IPS-18c (cell line): ENCODE data around the gene GOSR1.
"Not testable (repeated sequence)": the region's sequence is repeated elsewhere in the genome, so short reads cannot be mapped to it uniquely, and the experiment has no call there.

Experiments
- H3K4me3 ChIP-seq: 2 replicates; pipeline ENCODE4 v1.7.0; 2013; ENCODE audit warnings: low read depth, mild to moderate bottlenecking, low read length, moderate library complexity; ENCODE audit not compliant: insufficient read depth
- H3K9me3 ChIP-seq: one replicate; pipeline ENCODE4 v1.6.1; 2013; ENCODE audit warnings: mild to moderate bottlenecking, low read length, moderate library complexity; ENCODE audit not compliant: control insufficient read depth, insufficient read depth

GOSR1 gene

DNA sequence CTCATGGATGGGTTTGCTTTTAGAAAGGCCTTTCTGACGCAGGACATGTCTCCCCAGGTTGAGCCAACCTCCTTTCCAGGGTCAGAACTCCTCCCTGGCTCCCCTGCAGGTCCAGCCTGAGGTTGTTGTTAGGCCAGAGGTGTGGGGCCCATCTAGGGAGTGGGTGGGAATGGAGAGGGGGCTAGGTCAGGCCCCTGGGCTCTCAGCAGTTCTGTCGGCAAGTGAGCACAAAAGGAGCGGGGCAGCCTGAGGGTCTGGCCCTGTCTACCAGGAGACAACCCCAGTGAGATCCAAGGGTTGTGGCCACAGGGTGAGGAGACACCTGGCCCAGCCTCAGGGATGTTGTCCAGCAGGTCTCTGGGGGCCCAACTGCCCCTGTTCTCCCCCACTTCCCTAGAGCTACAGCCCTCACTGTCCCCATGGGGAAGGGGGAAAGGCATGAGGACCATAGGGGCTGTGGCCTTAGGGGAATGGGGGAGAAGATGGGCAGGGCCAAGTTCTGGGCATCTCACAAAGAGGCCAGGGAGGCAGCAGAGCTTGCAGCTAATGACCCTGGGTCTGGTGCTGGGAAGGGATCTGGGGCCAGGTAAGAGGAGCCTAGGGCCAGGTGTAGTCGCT lies 76.7 kb downstream of the GOSR1 start:
- not testable (repeated sequence) for H3K4me3 ChIP-seq, H3K9me3 ChIP-seq

DNA sequence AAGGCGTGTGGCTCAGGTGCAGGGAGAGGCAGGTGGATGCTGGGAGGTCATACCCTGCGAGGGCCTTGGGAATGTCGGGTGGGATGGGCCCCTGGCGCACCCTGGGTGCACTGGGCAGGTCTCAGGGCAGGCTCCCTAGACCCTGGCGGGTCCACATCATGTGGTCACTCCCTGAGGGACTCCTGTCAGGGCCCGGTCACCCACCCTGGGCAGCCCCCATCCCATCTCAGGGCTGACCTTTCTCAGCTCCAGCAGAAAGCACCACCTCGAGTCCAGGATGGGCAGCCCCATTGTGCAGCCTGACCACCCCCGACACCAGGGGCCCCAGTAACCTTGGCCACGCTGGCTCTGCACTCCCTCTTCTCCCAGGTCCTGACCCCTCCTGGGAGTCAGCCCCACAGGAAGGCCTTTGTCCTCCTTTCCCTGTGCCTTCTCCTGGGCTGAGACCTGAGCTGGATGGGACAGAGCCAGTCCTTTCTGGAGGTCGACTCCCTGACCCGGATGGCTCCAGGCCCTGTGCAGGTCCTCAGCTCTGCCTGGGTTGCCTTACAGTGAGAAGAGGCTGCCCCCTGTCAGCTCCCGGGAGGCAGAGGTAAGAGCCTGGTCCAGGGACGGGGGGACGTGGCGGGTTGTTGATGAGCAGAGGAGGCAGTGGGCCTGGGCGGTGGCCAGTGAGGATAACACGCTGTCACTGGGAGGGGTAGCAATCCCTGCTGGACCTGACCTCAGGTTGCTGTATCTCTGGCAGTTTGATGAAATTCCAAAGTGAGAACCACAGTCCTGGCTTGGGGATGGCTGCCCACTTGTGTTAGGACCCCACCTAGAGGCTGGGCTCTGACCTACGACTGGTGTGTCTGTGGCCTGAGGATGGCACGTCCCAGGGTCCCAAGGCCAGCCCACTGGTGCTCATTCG lies 77.9 kb downstream of the GOSR1 start:
- Histone ChIP-seq H3K4me3 (no peak overlapping the region), H3K9me3 (no peaks in the 10 kb centered on the region)

- Histone ChIP-seq H3K4me3 (no peak overlapping the region), H3K9me3 (no peaks in the 10 kb centered on the region)
Measured at GRCh38 chr17:30555942-30556341, 78.7 kb downstream of the GOSR1 start.

- Histone ChIP-seq H3K9me3 (no peaks in the 10 kb centered on the region), H3K4me3 (no peak overlapping the region)
Measured at GRCh38 chr17:30556374-30557332, 79.4 kb downstream of the GOSR1 start.

DNA sequence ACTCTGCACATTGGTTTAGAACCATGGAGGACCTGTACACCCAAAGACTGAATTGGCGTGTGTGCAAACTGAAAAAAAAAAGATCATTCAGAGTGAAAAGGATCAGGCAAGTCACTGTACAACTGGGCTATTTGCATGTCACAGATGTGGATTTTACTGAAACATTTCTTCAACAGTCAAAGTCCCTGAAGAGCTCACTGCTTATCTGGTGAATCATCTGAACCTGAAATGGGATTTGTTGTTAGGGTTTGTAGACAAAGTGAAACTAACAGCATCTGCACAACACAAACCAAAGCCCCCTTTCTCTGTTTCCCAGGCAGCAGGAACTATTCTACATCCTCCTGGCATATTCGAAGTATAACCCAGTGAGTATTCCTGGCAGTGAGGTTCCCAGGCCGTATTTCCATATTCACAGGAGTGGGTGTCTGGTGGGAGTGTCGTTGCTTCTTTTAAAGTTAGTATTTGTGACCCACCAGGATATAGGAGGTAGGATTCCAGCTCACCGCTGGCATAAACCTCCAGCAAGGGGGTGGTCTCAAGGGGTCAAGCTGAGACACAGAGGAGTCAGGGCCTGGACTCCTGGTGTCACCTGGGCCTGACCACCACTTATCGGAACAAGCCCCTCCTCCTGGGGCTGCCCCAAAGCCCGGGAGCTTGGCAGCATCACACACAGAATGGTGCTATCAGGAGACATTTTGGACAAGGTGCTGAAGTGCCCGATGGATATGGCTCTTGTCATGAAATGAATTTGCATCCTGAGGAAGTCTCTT lies 80.9 kb downstream of the GOSR1 start:
- no peaks in the 10 kb centered on the region for H3K9me3 ChIP-seq
- H3K4me3 ChIP-seq = no peak overlapping the region

- no peak overlapping the region for H3K4me3 ChIP-seq
- H3K9me3 ChIP-seq = no peaks in the 10 kb centered on the region
Measured at GRCh38 chr17:30558686-30559545, 81.7 kb downstream of the GOSR1 start.

DNA sequence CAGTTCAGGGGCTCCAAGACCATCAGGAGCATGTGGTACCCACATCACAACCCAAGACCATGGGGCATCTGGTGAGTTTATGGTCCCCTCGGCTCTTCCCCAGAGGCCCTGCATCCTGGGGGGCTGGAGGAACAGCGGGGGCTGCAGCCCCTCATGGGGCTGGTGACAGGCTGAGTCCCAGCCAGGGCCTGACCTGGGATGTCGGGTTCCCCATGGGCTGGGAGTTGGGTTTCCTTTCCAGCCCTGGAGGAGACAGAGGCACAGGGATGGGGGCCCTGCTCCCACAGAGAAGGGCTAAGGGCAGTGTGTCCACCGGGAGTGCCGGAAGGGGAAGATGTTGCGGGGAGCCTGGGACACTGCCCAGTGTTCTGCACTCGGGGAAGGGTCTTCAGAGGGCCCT lies 82.4 kb downstream of the GOSR1 start:
- Histone ChIP-seq H3K9me3 (no peaks in the 10 kb centered on the region), H3K4me3 (no peak overlapping the region)

GRCh38 chr17:30560117-30561026 lies 83.2 kb downstream of the GOSR1 start:
- not testable (repeated sequence) for H3K4me3 ChIP-seq, H3K9me3 ChIP-seq

DNA sequence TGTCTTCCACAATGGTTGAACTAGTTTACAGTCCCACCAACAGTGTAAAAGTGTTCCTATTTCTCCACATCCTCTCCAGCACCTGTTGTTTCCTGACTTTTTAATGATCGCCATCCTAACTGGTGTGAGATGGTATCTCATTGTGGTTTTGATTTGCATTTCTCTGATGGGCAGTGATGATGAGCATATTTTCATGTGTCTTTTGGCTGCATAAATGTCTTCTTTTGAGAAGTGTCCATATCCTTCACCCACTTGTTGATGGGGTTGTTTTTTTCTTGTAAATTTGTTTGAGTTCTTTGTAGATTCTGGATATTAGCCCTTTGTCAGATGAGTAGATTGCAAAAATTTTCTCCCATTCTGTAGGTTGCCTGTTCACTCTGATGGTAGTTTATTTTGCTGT lies 84.6 kb downstream of the GOSR1 start:
- H3K9me3 ChIP-seq, H3K4me3 ChIP-seq: not testable (repeated sequence)

DNA sequence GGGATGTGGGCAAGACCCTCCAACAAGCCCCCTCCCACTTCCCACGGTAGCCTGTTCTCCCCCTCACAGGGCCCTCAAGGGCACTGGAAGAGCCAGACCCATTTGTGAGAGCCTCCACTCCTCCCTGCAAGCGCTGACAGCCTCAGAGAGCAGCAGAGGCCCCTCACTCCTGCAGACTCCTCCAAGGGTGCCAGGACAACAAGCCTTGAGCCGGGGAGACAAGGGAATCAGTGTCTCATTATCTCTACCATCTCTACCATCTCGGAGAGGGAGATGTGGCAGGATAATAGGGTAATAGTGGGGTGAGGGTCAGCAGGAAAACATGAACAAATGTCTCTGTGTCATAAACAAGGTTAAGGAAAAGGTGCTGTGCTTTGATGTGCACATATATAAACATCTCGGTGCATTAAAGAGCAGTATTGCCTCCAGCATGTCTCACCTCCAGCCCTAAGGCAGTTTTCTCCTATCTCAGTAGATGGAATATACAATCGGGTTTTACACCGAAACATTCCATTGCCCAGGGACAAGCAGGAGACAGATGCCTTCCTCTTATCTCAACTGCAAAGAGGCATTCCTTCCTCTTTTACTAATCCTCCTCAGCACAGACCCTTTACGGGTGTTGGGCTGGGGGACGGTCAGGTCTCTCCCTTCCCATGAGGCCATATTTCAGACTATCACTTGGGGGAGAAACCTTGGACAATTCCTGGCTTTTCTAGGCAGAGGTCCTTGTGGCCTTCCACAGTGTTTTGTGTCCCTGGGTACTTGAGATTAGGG lies 86.1 kb downstream of the GOSR1 start:
- not testable (repeated sequence) for H3K4me3 ChIP-seq, H3K9me3 ChIP-seq

DNA sequence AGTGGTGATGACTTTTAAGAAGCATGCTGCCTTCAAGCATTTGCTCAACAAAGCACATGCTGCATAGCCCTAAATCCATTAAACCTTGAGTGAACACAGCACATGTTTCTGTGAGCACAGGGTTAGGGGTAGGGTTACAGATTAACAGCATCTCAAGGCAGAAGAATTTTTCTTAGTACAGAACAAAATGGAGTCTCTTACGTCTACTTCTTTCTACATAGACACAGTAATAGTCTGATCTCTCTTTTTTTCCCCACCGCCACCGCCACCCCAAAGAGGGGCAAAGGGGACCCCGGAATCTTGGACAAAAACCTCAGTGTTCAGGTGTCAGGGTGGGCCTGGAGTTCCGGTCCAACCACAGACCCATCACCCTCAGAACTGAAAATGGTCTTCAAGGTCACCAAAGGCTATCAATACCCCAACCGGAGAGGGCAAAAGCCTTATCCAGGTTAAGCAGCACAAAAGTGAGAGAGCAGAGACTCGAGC lies 86.7 kb downstream of the GOSR1 start:
- H3K4me3 ChIP-seq, H3K9me3 ChIP-seq: not testable (repeated sequence)

GRCh38 chr17:30564422-30565072 lies 87.3 kb downstream of the GOSR1 start:
- not testable (repeated sequence) for H3K9me3 ChIP-seq, H3K4me3 ChIP-seq

DNA sequence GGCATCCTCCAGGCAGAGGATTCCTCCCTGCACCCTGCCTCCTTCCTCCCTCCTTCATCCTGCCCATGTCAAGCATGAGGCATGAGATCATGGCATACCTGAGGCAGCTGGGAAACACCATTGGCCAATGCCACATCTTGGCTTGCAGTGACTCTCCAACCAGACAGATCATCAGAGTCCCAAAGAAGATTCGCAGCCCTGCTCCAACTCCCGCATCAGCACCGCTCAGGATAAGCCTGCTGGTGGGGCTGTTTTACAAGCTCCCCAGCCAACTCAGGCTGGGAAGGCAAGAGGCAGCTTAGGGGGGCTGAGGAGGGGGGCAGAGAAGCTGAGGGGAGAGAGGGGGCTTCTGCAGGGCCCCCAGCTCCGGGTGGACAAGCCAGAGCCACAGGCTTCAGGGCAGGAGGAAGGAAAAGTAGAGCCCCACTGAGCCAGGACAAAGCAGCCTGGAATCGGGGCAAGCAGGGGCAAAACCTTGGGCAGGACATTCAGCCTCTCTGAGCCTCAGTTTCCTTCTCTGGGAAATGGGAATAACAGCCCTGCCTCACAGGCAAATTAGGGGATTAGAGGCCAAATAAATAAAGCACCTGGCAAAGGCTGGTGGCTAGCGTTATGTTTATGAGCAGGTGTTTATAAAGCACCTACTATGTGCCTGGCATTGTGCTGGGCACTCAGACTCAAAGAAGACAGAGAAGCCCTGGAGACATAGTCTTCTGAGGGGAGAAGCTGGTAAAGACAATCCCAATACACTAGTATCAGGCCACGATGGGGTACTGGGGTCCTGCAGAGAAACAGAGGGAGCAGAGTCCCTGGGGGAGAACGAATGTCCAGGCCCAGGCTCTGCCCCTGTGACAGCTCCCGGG lies 88.1 kb downstream of the GOSR1 start:
- Histone ChIP-seq H3K4me3 (no peak overlapping the region), H3K9me3 (no peaks in the 10 kb centered on the region)
